GM19193 (cell line): Measurements from ENCODE around the gene SLC15A3.
A peak's percentile ranks its signal among the peaks of the same experiment; 100 is the strongest.

ENCODE experiments used
- POLR2A ChIP-seq: IDR thresholded peaks from 4 replicates; pipeline ENCODE4 v1.6.1; 2011; ENCODE audit not compliant: insufficient read depth, insufficient read length; ENCODE audit errors: extremely low read depth

SLC15A3 gene

DNA sequence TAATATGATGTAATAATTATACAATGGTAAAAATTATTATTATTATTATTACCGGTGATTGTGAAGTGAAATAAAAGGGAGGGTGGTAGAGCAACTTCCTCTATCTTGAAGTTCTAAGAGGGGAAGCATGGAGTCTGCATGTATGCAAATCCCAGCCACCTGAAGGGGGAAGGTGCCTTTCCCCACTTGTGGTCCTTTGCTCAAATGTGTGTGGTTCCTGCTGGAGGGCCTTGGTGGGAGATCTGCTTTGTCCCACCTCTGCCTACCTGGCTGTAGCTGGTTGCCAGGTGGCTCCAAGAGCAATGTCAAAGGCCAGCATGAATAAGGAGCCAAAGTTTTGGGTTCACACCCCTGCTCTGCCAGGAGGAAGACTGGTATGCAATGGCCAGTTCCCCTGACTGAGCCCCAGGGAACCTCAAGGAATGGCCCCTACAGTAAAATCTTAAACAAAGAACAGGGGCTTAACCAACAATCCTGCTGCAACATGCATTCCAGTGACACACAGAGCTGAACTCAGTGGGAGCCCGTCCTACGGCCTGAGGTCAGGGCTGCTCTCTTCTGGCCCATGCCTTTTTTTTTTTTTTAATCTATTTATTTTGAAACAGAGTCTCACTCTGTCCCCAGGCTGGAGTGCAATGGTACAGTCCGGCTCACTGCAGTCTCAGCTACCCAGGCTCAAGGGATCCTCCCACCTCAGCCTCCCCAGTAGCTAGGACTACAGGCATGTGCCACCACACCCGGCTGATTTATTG lies 19.2 kb downstream of the SLC15A3 start:
- TF ChIP-seq POLR2A, result no peak

DNA sequence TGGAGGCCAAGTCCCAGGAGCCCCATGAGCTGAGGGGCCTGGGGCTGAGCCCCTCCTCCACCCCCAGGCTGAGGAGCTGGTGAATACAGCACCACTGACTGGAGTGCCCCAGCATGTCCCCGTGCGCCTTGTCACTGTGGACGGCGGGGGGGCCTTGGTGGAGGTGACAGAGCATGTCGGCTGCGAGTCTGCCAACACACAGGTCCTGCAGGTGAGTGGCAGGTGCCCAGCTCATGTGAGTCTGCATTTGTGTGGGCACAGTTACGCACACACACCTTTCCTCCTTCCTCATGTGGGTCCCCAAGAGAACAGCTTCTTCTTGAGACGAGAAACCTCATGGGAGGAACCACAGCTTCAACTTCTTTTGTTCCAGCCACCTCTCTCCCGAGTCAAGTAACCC lies 20.1 kb downstream of the SLC15A3 start:
- no peak for TF ChIP-seq POLR2A

- no peak for TF ChIP-seq POLR2A
Measured at GRCh38 chr11:60930394-60930793, 21.6 kb downstream of the SLC15A3 start.

- no peak for TF ChIP-seq POLR2A
Measured at GRCh38 chr11:60929764-60930163, 22.2 kb downstream of the SLC15A3 start.

DNA sequence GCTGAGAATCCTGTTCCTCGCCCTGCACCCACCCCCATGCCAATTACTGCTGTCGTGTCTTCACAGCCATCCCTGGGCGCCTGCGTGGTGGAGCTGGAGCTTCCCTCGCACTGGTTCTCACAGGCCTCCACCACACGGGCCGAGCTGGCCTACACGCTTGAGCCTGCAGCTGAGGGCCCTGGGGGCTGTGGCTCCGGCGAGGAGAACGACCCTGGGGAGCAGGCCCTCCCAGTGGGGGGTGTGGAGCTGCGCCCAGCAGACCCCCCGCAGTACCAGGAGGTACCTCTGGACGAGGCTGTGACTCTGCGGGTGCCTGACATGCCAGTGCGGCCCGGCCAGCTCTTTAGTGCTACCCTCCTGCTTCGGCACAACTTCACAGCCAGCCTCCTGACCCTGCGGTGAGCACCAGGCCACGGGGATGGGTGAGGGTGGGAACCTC lies 23.4 kb downstream of the SLC15A3 start:
- no peak for TF ChIP-seq POLR2A

GRCh38 chr11:60927600-60927999 lies 24.4 kb downstream of the SLC15A3 start:
- no peak for TF ChIP-seq POLR2A

- no peak for TF ChIP-seq POLR2A
Measured at GRCh38 chr11:60927061-60927592, 24.8 kb downstream of the SLC15A3 start.

DNA sequence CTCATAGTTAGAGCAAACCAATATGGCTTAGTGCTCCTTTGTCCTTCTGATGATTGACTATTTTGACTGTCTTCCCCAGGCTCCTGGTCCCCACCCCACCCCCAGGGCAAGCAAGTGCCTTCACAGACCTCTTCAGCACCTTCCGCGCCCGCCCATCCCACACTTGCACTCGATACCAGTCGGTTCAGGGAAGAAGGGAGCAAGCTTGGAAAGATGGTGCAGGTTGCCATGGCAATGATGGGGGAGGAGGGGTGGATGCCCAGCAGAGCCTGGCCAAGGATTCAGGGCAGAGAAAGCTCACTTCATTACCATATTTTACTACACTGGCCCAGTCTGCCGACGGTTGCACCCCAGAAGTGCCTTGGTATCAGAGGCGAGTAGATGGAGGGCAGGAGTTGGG lies 25.5 kb downstream of the SLC15A3 start:
- no peak for TF ChIP-seq POLR2A

- TF ChIP-seq POLR2A, result no peak
Measured at GRCh38 chr11:60925868-60926267, 26.1 kb downstream of the SLC15A3 start.

GRCh38 chr11:60924906-60925853 lies 26.8 kb downstream of the SLC15A3 start:
- TF ChIP-seq POLR2A, result no peak

DNA sequence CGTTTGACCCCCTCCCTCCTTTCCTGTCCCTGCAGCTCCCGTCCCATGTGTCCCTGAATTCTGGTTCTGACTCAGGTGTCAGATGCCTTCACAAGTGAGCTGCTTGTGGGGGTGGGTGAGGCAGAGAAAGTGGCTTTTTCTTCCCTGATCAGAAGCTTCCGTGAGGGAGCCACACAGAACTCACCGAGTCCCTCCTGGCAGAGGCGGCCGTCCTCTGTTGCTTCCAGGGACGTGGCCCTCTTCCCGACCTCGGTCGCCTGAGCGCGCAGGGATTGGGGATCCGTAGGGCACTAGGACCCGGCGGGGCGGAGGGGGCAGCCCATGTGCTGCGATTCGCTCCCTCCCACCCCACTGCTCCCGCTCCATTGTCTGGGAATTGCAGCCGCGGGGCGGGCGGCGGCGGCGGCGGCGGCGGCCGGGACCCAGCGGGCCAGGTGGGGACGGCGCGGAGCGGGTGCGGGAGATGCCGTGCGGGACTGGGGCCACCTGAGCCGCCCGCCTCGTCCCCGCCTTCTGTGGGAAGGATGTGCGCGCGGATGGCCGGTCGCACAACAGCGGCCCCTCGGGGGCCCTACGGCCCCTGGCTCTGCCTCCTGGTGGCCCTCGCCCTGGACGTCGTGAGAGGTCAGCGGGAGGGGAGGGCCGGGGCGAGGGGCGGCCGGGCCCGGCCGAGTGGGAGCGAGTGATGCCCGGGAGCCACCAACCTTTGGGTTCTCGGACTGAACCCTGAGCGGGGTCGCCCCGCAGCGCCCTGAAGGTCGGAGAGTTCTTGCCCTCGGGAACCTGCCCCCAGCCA lies 27.7 kb downstream of the SLC15A3 start, which contains the start of gene TMEM132A:
TSS of gene TMEM132A (plus strand) at position 351 of the 796 bp plus-strand sequence. CDS start at position 525, 174 bp downstream.
- TF ChIP-seq POLR2A, result no peak

GRCh38 chr11:60923800-60924109 lies 28.2 kb downstream of the SLC15A3 start:
- peak; percentile 32 for TF ChIP-seq POLR2A

DNA sequence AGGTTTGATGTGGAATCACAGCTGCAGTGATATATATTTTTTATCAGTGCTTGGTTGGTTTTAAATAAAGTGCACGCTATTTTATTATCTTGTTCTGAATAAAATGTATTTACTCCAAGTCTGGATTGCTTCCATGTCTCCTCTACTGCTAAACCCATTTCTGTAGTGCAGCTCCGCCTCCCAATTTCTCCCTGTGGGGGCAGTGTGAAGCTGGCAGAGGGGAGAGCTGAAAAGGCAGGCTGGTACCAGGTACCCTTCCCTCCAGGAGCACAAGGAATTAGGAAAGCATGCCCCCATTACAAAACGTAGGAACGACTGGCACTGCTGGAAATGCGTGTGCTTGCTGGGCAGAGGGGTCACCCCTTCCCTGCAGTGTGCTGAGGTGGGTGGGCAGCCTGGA lies 28.6 kb downstream of the SLC15A3 start:
- no peak for TF ChIP-seq POLR2A

DNA sequence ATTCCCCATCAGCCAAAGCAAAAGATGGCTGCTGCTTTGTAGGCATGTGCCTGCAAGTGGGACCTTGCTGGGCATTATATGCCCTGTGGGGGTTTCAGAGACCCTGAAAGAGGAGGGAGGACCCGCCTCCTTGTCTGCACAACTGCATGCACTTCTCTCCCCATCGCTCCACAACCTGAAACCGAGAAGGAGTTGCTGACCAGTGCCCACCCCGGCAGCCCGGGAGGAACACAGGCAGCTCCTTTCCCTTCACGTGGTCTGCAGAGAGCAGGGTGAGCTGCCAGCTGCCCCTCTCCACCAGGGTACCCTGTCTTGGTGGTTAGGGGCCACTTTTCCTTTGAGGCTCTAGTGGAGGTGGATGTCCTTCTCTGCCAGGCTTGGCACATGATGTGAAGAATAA lies 29.1 kb downstream of the SLC15A3 start:
- no peak for TF ChIP-seq POLR2A

- TF ChIP-seq POLR2A, result no peak
Measured at GRCh38 chr11:60921777-60922335, 30.1 kb downstream of the SLC15A3 start.

DNA sequence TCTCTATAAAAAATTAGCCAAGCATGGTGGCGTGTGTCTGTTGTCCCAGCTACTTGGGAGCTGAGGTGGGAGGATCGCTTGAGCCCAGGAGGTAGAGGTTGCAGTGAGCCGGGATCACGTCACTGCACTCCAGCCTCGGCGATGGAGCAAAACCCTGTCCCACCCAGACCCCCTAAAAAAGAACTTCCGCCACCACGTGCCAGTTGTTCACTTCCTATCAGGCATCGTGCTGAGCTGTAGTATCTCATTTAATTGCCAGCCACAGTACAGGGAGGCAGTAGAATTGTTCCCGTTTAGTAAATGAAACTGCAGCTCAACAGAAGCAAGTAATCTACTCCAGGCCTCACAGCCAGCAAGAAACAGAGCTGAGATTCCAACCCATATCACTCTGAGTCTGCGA lies 30.7 kb downstream of the SLC15A3 start:
- TF ChIP-seq POLR2A, result no peak
